GM19452 (cell line): ENCODE measurements around the gene SCAPER.
"Not testable (repeated sequence)": the region's sequence is repeated elsewhere in the genome, so short reads cannot be mapped to it uniquely, and the experiment has no call there.

ENCODE experiments used
- ATAC-seq: cut with Tn5 transposase; IDR thresholded peaks from one replicate; pipeline ENCODE4 v1.9.1; 2021; ENCODE audit not compliant: unreplicated experiment

Gene SCAPER

DNA sequence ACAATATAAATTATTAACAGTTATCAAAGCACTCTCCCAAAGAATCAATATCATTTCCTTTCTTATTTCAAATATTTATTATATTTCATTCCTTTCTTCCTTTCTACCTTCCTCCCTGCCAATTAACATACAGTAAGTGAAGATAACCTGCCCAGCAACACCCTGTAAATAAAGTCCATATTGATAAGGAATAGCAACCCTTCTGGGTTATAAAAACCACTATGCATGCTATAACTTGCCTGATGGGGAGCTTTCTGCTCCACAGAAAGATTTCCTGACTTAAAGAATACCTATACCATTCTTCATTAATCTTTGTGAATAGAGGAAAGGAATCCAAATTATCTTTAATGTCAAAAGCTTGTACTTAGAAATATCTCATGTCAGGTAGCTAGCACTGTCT, 402.0 kb downstream of the SCAPER start:
- no peak for ATAC-seq

- ATAC-seq, result no peak
Measured at GRCh38 chr15:76502678-76503077, 402.5 kb downstream of the SCAPER start.

DNA sequence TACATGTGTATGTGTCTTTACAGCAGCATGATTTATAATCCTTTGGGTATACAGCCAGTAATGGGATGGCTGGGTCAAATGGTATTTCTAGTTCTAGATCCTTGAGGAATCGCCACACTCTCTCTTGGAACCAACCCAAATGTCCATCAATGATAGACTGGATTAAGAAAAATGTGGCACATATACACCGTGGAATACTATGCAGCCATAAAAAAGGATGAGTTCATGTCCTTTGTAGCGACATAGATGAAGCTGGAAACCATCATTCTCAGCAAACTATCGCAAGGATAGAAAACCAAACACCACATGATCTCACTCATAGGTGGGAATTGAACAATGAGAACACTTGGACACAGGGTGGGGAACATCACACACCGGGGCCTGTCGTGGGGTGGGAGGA, 403.0 kb downstream of the SCAPER start:
- not testable (repeated sequence) for ATAC-seq

DNA sequence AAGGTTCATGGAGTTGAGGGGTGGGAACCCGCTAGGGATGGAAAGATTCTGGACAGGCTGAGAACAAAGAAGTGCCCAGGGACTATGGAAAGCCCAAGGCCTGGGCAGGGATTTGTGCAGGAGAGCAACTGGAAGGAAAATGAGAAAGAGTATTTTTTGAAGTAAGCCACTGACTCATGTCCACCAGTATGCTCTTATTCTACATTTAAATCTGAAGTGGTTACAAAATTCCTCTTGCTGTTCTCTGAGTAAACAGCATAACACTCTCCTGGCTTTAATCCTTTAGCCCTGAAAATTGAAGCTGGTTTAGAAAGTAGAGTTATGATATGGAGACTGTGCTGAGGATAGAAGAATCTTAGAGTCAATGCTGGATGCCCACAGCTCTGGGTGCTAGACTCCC, 403.4 kb downstream of the SCAPER start:
- ATAC-seq, result no peak

DNA sequence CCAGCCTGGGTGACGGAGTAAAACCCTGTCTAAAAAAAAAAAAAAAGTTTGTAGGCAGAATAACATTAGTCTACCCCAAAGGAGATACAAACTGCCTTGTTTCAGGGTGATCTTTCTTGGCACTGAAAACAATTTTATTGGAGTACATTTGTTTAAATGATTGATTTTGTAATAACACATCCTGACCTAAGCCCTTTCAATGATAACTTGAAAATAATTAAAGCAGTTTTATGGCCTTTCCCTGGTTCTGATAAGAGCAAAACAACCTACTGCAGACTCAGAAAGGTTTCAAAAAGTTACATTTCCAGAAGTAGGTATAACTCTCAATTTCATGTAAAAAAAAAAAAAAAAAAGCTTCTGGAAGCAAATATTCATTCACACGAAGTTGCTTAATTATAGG, 404.1 kb downstream of the SCAPER start:
- ATAC-seq, result no peak

- no peak for ATAC-seq
Measured at GRCh38 chr15:76495487-76495886, 409.7 kb downstream of the SCAPER start.

- ATAC-seq, result no peak
Measured at GRCh38 chr15:76492538-76492937, 412.6 kb downstream of the SCAPER start.

GRCh38 chr15:76483752-76484151, 421.4 kb downstream of the SCAPER start:
- no peak for ATAC-seq

- no peak for ATAC-seq
Measured at GRCh38 chr15:76483018-76483417, 422.1 kb downstream of the SCAPER start.

DNA sequence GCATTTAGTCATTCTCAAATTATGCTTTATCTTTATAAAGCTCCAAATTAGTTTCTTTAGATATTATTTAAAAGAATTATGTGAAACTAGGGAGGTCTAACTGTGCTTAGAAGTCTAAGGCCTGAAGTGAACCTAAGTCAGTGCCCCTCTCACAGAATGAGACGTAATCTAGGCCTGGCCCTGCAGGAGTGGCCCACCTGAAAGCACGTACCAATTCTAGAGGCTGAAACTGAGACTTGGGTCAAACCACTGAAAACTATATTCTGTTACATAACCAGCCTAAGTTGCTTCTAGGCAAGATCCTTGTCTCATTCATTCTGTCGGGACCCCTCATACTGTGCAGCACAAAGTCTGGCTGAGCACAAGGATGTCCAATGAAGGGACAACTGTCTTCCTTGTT, 424.9 kb downstream of the SCAPER start:
- no peak for ATAC-seq

DNA sequence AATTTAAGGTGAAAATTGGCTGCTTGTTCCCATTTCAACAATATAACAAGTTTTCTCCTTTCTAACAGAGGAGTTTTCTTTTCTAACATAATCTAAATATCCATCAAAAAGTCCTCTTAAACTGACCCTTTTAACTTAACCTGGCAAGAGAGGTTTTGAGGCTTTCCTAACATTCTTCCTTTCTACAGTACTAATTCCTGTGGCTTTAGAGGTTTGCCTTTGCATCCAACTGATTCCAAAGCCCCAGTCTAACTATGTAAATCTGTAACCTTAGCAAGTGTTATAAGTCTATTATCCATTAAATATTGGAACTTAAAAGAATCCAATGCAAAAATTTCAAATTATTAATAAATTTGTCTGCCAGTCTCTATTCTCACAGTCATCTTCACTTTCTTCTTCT, 434.4 kb downstream of the SCAPER start:
- no peak for ATAC-seq

- no peak for ATAC-seq
Measured at GRCh38 chr15:76468722-76469121, 436.4 kb downstream of the SCAPER start.

DNA sequence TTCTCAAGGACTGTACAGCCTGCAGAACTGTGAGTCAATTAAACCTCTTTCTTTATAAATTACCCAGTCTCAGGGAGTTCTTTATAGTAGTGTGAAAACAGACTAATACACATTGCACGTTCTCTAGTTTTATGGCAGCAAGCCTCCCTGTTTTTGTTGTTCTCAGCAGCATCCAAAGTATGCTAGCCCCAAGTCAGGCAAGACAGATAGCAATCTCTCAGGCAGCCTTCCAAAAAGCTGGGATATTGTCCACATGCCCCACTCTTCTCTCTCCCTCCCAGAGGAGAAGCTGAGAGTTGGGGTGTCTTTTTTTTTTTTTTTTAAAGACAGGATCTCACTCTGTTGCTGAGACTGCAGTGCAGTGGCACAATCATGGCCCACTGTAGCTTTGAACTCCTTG, 438.0 kb downstream of the SCAPER start:
- no peak for ATAC-seq

DNA sequence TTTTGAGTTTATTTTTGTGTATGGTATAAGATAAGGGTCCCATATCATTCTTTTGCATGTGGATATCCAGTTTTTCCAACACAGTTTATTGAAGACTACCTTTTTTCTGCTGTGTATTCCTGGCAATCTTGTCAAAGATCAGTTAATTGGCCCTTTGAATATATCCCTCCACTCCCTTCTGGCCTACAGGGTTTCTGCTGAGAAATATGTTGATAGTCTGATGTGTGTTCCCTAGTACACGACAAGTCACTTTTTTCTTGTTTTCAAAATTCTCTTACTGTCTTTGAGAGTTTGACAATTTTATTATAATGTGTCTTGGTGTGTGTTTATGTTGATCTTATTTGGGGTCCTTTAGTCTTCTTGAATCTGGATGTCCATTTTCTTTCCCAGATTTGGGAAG, 439.4 kb downstream of the SCAPER start:
- no peak for ATAC-seq

- no peak for ATAC-seq
Measured at GRCh38 chr15:76464247-76464646, 440.9 kb downstream of the SCAPER start.

- ATAC-seq, result no peak
Measured at GRCh38 chr15:76460871-76461270, 444.3 kb downstream of the SCAPER start.

GRCh38 chr15:76460347-76460746, 444.8 kb downstream of the SCAPER start:
- no peak for ATAC-seq

GRCh38 chr15:76451540-76451939, 453.6 kb downstream of the SCAPER start:
- no peak for ATAC-seq

DNA sequence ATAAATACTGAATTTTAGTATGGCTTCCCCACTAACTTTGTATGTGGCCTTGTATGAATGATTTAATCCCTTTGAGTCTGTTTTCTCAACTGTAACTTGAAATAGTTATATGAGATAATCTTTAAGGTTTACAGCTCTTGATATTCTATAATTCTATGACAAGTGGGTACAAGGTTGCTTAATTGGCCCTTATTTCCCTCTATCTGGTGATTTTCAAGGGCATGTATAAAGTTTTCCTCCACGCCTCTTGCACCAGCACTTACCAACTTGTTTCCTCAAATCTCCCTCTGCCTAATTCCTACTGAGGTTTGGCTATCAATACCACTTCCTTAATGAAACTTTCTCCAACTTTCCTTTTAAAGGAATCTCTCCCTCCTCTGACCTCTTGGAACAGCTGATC, 455.7 kb downstream of the SCAPER start:
- no peak for ATAC-seq

DNA sequence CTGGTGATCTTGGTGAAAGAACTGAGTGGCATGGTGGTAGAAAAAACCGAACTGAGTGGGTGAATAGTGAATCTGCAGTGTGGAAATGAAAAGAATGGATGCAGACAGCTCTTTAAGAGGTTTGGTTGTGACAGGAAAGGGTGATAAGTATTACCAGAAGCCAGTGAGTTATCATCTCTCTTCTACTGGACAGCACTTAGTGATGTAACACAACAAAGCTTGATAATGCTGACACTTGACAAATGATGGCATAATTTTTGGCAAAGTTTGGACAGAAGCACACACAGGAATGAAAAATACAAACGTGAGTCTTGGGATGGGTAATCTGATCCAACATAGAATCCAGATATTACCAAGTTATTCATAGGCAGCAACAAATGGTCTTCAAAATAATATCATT, 456.4 kb downstream of the SCAPER start:
- no peak for ATAC-seq

DNA sequence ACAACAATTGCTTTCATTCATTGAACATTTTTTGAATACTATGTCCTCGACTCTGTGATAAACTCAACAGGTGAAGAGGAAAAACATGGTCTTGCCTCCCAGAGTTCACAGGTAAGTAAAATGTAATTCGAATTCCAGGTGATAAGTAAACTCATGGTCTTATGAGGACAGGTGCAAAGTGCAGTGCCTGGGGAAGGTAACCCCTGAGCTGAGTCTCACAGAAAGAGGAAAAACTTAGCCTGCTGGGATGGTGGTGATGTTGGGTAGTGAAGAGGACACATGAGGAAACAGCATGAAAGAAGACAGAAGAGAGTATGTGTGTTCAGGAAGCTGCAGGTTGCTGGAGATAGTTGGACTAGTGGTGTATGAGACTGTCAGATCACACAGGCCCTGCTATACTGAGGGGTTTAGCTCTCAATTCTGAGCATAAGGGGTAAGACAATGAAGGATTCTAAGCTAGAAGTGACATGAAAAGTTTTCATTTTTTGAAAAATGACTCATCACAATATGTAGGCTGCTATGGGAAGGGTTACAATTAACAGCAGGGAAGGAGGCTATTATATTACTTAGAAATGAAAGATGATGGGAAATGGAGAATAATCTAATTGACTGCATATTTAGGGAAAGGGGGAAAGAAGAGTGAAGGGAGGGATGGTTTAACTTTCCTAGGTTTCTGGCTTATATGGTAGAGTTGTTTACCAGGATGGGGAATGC, 457.3 kb downstream of the SCAPER start:
- no peak for ATAC-seq

DNA sequence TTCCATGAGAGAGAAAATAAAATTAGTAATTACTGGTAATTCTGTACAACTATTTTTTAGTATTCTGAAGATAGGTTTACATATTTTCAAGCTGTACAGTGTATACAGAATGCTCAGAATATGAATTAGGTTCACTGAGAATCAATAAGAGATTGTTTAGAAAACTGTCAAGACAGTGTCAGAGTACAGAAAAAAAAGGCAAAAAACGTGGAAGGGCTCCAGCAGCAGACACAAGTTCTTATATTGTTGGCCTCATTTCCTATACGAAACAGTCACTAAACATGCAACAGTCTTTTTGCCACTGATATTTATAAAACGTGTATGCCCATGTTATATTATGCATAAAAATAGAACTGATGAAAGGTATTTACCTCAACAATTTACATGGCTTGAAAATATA, 464.7 kb downstream of the SCAPER start:
- no peak for ATAC-seq

- ATAC-seq, result no peak
Measured at GRCh38 chr15:76439542-76439941, 465.6 kb downstream of the SCAPER start.
